K562 (cell line): ENCODE measurements around the gene NTPCR. TPM values are rescaled to one million over a fixed set of nuclear protein-coding genes. Genes with fewer than 3 reads are reported as not detected.

ENCODE experiments used
- ARID3B ChIP-seq: fragments of 250-450 bp; sonication (Bioruptor Pico); IDR thresholded peaks from 2 replicates; pipeline ENCODE4 v1.4.0; 2020; ENCODE audit warnings: borderline replicate concordance
- CBX2 ChIP-seq: fragments of 200-600 bp; sonication (generic); IDR thresholded peaks from one replicate; pipeline ENCODE4 v1.6.1; 2012; ENCODE audit warnings: mild to moderate bottlenecking, low read length, inconsistent platforms; ENCODE audit not compliant: insufficient read depth, poor library complexity, severe bottlenecking
- CHD7 ChIP-seq: fragments of 200-600 bp; sonication (generic); IDR thresholded peaks from one replicate; pipeline ENCODE4 v1.6.1; 2012; ENCODE audit warnings: mild to moderate bottlenecking, low read depth, low read length, inconsistent platforms
- E2F1 ChIP-seq: sonication (generic); formaldehyde crosslinking; IDR thresholded peaks from 2 replicates; pipeline ENCODE4 v1.8.1; 2023; ENCODE audit warnings: mild to moderate bottlenecking, missing genetic modification reagents, moderate library complexity
- ESRRA ChIP-seq: fragments of 450-650 bp; IDR thresholded peaks from 2 replicates; pipeline ENCODE4 v1.6.1; 2014; ENCODE audit warnings: low read depth, mild to moderate bottlenecking, moderate library complexity, borderline replicate concordance
- SLC30A9 ChIP-seq: fragments of 250-450 bp; sonication (Bioruptor Pico); IDR thresholded peaks from 2 replicates; pipeline ENCODE4 v1.8.0; 2022; ENCODE audit warnings: mild to moderate bottlenecking, moderate library complexity
- TSC22D4 ChIP-seq: fragments of 450-650 bp; IDR thresholded peaks from 2 replicates; pipeline ENCODE4 v1.6.1; 2016; ENCODE audit warnings: missing genetic modification characterization, missing biosample characterization, control low read depth
- XRCC5 ChIP-seq: fragments of 200-400 bp; formaldehyde crosslinking; IDR thresholded peaks from 2 replicates; pipeline ENCODE4 v1.6.1; 2017; ENCODE audit warnings: low read depth, mild to moderate bottlenecking, low read length
- ZBTB2 ChIP-seq: fragments of 450-650 bp; IDR thresholded peaks from 2 replicates; pipeline ENCODE4 v1.6.1; 2016; ENCODE audit warnings: antibody characterized with exemption
- ZNF696 ChIP-seq: fragments of 250-450 bp; sonication (Bioruptor Pico); conservative IDR thresholded peaks from 2 replicates; pipeline ENCODE4 v1.4.0; 2020; ENCODE audit warnings: mild to moderate bottlenecking, moderate library complexity
- polyA plus RNA-seq, 8 experiments: library from polyadenylated mRNA; depleted of rRNA in 4 of 8; stranded (reverse) in 5 of 8; unstranded in 3 of 8; fragments of >200 nt; fragmentation: Nextera tagmentation in 2 of 8; fragmentation: Illumina TruSeq in 1 of 8; extraction: Ambion mirVana in 2 of 8; extraction: Trizol in 1 of 8; gene quantifications; 2 replicates each; pipeline versions ENCODE4 v1.2.1 to v1.2.3, GENCODE V29; 2011 to 2014; ENCODE audit warnings: inconsistent platforms in 1 of 8, missing spikeins in 1 of 8
- total RNA-seq, 7 experiments: library from RNA; depleted of rRNA in 6 of 7; stranded (reverse); fragments of >200 nt in 6 of 7; fragmentation: Illumina TruSeq in 2 of 7; extraction: Trizol in 2 of 7; gene quantifications; 2 replicates each; pipeline versions ENCODE4 v1.2.1 to v1.2.3, GENCODE V29; 2011 to 2021; ENCODE audit warnings: low replicate concordance in 1 of 7

NTPCR gene
- total and polyA plus RNA-seq, 9 of the 15 experiments (the other 6 are each of a cell fraction or from before 2014, with no cell fraction given) = 19.3 to 105 (median 48.8) TPM

GRCh38 chr1:232965124-232965911, 14.9 kb downstream of the NTPCR start (continued):
- TF ChIP-seq CHD7 = no peak
- no peak for TF ChIP-seq TSC22D4
- TF ChIP-seq CBX2 = no peak
- no peak for TF ChIP-seq ESRRA
- TF ChIP-seq ARID3B (CRISPR knock-in tag) = no peak
- TF ChIP-seq XRCC5 = no peak
- TF ChIP-seq SLC30A9 (CRISPR knock-in tag) = no peak
- TF ChIP-seq ZNF696 (CRISPR knock-in tag) = no peak
- TF ChIP-seq ZBTB2 = no peak
- no peak for TF ChIP-seq E2F1
